ENCODE measurements around the gene FSD2. TPM values are rescaled to one million over a fixed set of nuclear protein-coding genes. Genes with fewer than 3 reads are reported as not detected.

FSD2 gene
- total RNA-seq: under 1 TPM in 1 of 6 donors, not detected in 5; 0.86 TPM

DNA sequence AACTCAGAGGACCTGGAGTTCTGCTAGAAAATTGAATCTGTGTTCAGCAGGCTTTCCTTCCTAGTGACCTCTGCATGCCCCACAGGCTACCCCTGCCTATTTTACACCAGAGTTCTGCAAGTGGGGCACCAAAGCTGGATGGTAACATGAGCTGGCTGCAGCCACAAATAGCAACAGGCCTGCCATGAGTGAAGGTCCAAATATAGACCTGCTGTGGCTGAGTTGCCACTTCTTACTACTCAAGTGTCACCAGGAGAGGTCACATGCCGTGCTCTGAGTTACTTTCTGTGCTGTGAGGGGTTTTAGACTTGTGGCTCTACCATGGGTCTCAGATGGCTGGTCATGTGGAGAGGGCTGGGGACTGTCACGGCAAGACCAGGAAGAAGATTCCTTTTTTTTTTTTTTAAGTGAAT, at the start of gene FSD2:
Gene FSD2 (minus strand): TSS at position 76 of the 413 bp plus-strand sequence. CDS start 18,679 bp downstream, outside the sequence.
- Histone ChIP-seq H3K4me3 (no peak within 1 kb of the TSS), H3K9me3 (no peaks in the 10 kb centered on the region), H3K27me3 (no peaks in the 10 kb centered on the region), H3K4me1 (peaks cover 0 to 21% (median 7%) of the 10 kb centered on the region in 4 donors), H3K36me3 (no peaks in the 10 kb centered on the region), H3K27ac (peak within 1 kb of the TSS in 1 of 4 donors; percentile 38)
- DNase-seq: peak in 1 of 2 donors; percentile 75
- WGBS, 2 donors: 57 to 74% methylated on average over 2 of the region's 2 CpGs
- ATAC-seq (ENCODE audit: low FRiP score in 2 of 2): peak in 1 of 2 donors; percentile 26
- TF ChIP-seq EP300 (IDR thresholded peaks at IDR 0.05) (peak in 1 of 4 donors; percentile 12), POLR2AphosphoS5 (IDR thresholded peaks at IDR 0.05) (peak in 1 of 2 donors; percentile 36), POLR2A (IDR thresholded peaks at IDR 0.05) (no peak)
- TF ChIP-seq, protein P1, sequence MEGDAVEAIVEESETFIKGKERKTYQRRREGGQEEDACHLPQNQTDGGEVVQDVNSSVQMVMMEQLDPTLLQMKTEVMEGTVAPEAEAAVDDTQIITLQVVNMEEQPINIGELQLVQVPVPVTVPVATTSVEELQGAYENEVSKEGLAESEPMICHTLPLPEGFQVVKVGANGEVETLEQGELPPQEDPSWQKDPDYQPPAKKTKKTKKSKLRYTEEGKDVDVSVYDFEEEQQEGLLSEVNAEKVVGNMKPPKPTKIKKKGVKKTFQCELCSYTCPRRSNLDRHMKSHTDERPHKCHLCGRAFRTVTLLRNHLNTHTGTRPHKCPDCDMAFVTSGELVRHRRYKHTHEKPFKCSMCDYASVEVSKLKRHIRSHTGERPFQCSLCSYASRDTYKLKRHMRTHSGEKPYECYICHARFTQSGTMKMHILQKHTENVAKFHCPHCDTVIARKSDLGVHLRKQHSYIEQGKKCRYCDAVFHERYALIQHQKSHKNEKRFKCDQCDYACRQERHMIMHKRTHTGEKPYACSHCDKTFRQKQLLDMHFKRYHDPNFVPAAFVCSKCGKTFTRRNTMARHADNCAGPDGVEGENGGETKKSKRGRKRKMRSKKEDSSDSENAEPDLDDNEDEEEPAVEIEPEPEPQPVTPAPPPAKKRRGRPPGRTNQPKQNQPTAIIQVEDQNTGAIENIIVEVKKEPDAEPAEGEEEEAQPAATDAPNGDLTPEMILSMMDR (IDR thresholded peaks at IDR 0.05): no peak

- ATAC-seq (ENCODE audit: low FRiP score in 2 of 2) (no peak), DNase-seq (peak in 1 of 2 donors; percentile 68)
- no peaks in the 10 kb centered on the region for H3K9me3 ChIP-seq
- H3K4me1 ChIP-seq: peaks cover 1 to 8% (median 4%) of the 10 kb centered on the region in 4 donors
- 91 to 94% methylated on average over 5 to 20 of the region's 21 CpGs for WGBS, 2 donors
- no peak overlapping the region for H3K4me3 ChIP-seq
- H3K27ac ChIP-seq: no peak overlapping the region
- TF ChIP-seq, protein P1 (IDR thresholded peaks at IDR 0.05): no peak
- TF ChIP-seq EP300 (IDR thresholded peaks at IDR 0.05) (no peak), POLR2AphosphoS5 (IDR thresholded peaks at IDR 0.05) (no peak)
- H3K27me3 ChIP-seq: no peaks in the 10 kb centered on the region
- no peaks in the 10 kb centered on the region for H3K36me3 ChIP-seq
Observed at GRCh38 chr15:82854554-82854953, 48.7 kb upstream of the FSD2 start.

DNA sequence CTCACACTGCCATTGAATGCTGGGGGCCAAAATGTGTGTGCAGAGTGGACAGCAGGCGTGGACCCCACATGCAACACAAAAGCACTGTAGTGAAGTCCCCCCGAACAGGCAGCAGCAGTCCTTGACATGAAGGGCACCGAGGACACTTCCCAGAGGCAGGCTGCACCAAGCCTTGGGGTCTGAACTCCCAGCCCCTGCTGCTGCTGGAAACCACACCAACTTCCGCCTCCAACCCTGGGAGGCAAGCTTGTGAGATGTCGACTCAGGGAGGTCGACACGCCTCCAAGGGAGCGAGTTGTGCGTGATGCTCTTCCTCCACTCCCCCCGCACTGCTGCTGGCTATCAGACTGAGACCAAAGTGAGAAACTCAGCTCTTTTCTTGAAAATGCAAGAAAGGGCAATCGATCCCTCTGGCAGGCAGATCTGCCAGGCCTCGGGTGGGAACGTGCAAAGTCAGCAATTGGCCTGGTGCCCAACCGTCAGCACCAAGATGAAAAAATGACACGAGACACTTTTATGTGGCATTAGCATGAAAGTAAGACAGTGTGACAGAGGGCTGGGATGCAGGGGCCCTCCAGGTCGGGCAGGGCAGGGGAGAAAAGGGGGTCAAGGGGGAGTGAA, 47.2 kb upstream of the FSD2 start:
- Histone ChIP-seq H3K36me3 (no peaks in the 10 kb centered on the region), H3K9me3 (no peaks in the 10 kb centered on the region), H3K27ac (no peak overlapping the region), H3K4me3 (no peak overlapping the region), H3K4me1 (peaks cover 6 to 10% (median 7%) of the 10 kb centered on the region in 4 donors), H3K27me3 (no peaks in the 10 kb centered on the region)
- no peak for ATAC-seq (ENCODE audit: low FRiP score in 2 of 2)
- 56% methylated on average over 15 to 16 of the region's 16 CpGs for WGBS, 2 donors
- DNase-seq: peak in 1 of 2 donors; percentile 16
- TF ChIP-seq POLR2A (IDR thresholded peaks at IDR 0.05): no peak
- no peak for TF ChIP-seq EP300 (IDR thresholded peaks at IDR 0.05)
- TF ChIP-seq POLR2AphosphoS5 (IDR thresholded peaks at IDR 0.05): no peak
- TF ChIP-seq, protein P1 (IDR thresholded peaks at IDR 0.05): no peak

DNA sequence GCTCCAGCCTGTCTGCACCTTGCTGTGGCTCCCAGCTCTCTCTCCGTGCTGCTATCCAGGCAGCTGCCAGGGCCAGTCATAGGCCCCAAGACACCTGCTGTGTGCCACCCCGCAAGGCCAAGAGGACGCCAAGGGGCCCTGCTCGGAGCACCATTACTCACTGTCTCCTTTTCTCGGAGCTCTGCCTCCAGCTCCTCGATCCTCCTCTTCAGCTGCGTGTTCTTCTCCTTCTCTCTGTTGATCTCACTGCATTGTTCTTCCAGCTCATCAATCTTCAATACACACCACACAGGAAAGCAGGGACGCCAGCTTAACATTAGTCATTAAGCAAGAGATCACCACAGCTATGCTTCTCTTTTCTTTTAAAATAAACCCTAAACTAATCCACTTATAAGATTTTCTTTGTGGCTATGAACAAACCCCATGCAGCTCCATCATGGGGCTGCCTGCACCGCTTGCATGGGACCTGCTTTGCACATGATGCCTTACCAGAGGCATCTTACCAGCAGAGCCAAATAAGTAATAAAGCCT, 46.2 kb upstream of the FSD2 start:
- ATAC-seq (ENCODE audit: low FRiP score in 2 of 2): no peak
- no peak overlapping the region for H3K27ac ChIP-seq
- no peaks in the 10 kb centered on the region for H3K36me3 ChIP-seq
- TF ChIP-seq, protein P1 (IDR thresholded peaks at IDR 0.05): no peak
- TF ChIP-seq POLR2AphosphoS5 (IDR thresholded peaks at IDR 0.05): no peak
- TF ChIP-seq POLR2A (IDR thresholded peaks at IDR 0.05): no peak
- TF ChIP-seq EP300 (IDR thresholded peaks at IDR 0.05): no peak
- peak in 1 of 2 donors; percentile 12 for DNase-seq
- no peak overlapping the region for H3K4me3 ChIP-seq
- H3K9me3 ChIP-seq: no peaks in the 10 kb centered on the region
- no peaks in the 10 kb centered on the region for H3K27me3 ChIP-seq
- H3K4me1 ChIP-seq: peaks cover 6 to 10% (median 7%) of the 10 kb centered on the region in 4 donors
- WGBS, 2 donors: 71 to 79% methylated on average over 9 of the region's 9 CpGs

All from upper lobe of left lung (tissue), 6 donors.